Type B pancreatic cell (in vitro differentiated cells): ENCODE data around the gene GPX8. TPM values are rescaled to one million over a fixed set of nuclear protein-coding genes. Genes with fewer than 3 reads are reported as not detected.
A peak's percentile ranks its signal among the peaks of the same experiment; 100 is the strongest.

Experiments
- DNase-seq: peaks from one replicate; pipeline ENCODE4 v3.0.0; 2021; ENCODE audit warnings: mixed read lengths; ENCODE audit not compliant: unreplicated experiment; ENCODE audit errors: extremely low spot score
- H3K27ac Mint-ChIP-seq: 2 replicates; pipeline ENCODE4 v1.8.0; 2021; ENCODE audit warnings: mild to moderate bottlenecking, mixed read lengths
- H3K27me3 Mint-ChIP-seq: 2 replicates; pipeline ENCODE4 v1.8.0; 2021; ENCODE audit warnings: mixed read lengths
- H3K36me3 Mint-ChIP-seq: 2 replicates; pipeline ENCODE4 v1.8.0; 2021; ENCODE audit warnings: mixed read lengths
- H3K4me1 Mint-ChIP-seq: one replicate; pipeline ENCODE4 v1.8.0; 2021; ENCODE audit warnings: mixed read lengths; ENCODE audit not compliant: unreplicated experiment
- H3K4me3 Mint-ChIP-seq: 2 replicates; pipeline ENCODE4 v1.8.0; 2021; ENCODE audit warnings: mild to moderate bottlenecking, mixed read lengths
- H3K9me3 Mint-ChIP-seq: 2 replicates; pipeline ENCODE4 v1.8.0; 2021; ENCODE audit warnings: mixed read lengths
- CTCF ChIP-seq: fragments of 200-600 bp; sonication (generic); conservative IDR thresholded peaks from 2 replicates; pipeline ENCODE4 v1.5.0; 2021; ENCODE audit warnings: antibody characterized with exemption, mild to moderate bottlenecking
- total RNA-seq: library from RNA; stranded (reverse); gene quantifications from 2 replicates; pipeline ENCODE4 v1.2.1, GENCODE V29; 2021; ENCODE audit warnings: low replicate concordance

GPX8 gene
- total RNA-seq, 1 donor from 2014 or later = 58.6 TPM

GRCh38 chr5:55160493-55161209, 680 bp downstream of the GPX8 start:
- Mint-ChIP-seq H3K4me3 (peak overlapping the region; percentile 94), H3K9me3 (peaks cover 4% of the 10 kb centered on the region), H3K4me1 (no peaks in the 10 kb centered on the region), H3K36me3 (peaks cover 25% of the 10 kb centered on the region), H3K27me3 (peaks cover 12% of the 10 kb centered on the region), H3K27ac (peak overlapping the region; percentile 93)
- DNase-seq = no peak
- TF ChIP-seq CTCF = no peak

GRCh38 chr5:55162666-55163065, 2.7 kb downstream of the GPX8 start:
- no peak for TF ChIP-seq CTCF
- Mint-ChIP-seq H3K4me1 (no peaks in the 10 kb centered on the region), H3K4me3 (no peak overlapping the region), H3K36me3 (peaks cover 25% of the 10 kb centered on the region), H3K27me3 (no peaks in the 10 kb centered on the region), H3K27ac (no peak overlapping the region), H3K9me3 (no peaks in the 10 kb centered on the region)
- no peak for DNase-seq

- Mint-ChIP-seq H3K27ac (no peak overlapping the region), H3K36me3 (no peaks in the 10 kb centered on the region), H3K4me3 (no peak overlapping the region), H3K9me3 (no peaks in the 10 kb centered on the region), H3K27me3 (peaks cover 57% of the 10 kb centered on the region), H3K4me1 (peaks cover 13% of the 10 kb centered on the region)
- no peak for DNase-seq
- no peak for TF ChIP-seq CTCF
Observed at GRCh38 chr5:55171471-55171870, 11.5 kb downstream of the GPX8 start.

- DNase-seq = no peak
- peak overlapping the region; percentile 41 for H3K27ac Mint-ChIP-seq
- H3K27me3 Mint-ChIP-seq = peaks cover 65% of the 10 kb centered on the region
- H3K4me1 Mint-ChIP-seq = peaks cover 13% of the 10 kb centered on the region
- H3K36me3 Mint-ChIP-seq = no peaks in the 10 kb centered on the region
- H3K9me3 Mint-ChIP-seq = no peaks in the 10 kb centered on the region
- TF ChIP-seq CTCF = peak; percentile 89
- H3K4me3 Mint-ChIP-seq = peak overlapping the region; percentile 87
Observed at GRCh38 chr5:55172051-55172899, 12.3 kb downstream of the GPX8 start.

- peaks cover 74% of the 10 kb centered on the region for H3K27me3 Mint-ChIP-seq
Observed at GRCh38 chr5:55172937-55173686, 13.1 kb downstream of the GPX8 start, which contains the start of gene CDC20B. Gene CDC20B, minus strand, starts transcription at chr5:55173177. Its CDS starts 177 bp downstream, at chr5:55173000.

More at GRCh38 chr5:55172937-55173686, 13.1 kb downstream of the GPX8 start, which contains the start of gene CDC20B:
- peak within 1 kb of the TSS; percentile 89 for H3K4me3 Mint-ChIP-seq
- peaks cover 13% of the 10 kb centered on the region for H3K4me1 Mint-ChIP-seq
- no peaks in the 10 kb centered on the region for H3K36me3 Mint-ChIP-seq
- no peaks in the 10 kb centered on the region for H3K9me3 Mint-ChIP-seq
- peak; percentile 78 for DNase-seq
- H3K27ac Mint-ChIP-seq = peak within 1 kb of the TSS; percentile 63
- TF ChIP-seq CTCF = no peak
